Muscle of leg (tissue), 11 donors: ENCODE results near the gene FAM120B. TPM values are rescaled to one million over a fixed set of nuclear protein-coding genes. Genes with fewer than 3 reads are reported as not detected.

ENCODE experiments used
- DNase-seq: peaks from one replicate; pipeline ENCODE4 v3.0.0; 2013
- H3K27ac ChIP-seq: one replicate; pipeline ENCODE4 v1.5.1; 2013; ENCODE audit warnings: mild to moderate bottlenecking, low read length, control low read depth
- H3K27me3 ChIP-seq: one replicate; pipeline ENCODE4 v1.6.1; 2013; ENCODE audit warnings: low read length; ENCODE audit not compliant: control insufficient read depth, insufficient read depth
- H3K36me3 ChIP-seq: one replicate; pipeline ENCODE4 v1.6.1; 2013; ENCODE audit warnings: low read length; ENCODE audit not compliant: control insufficient read depth, insufficient read depth
- H3K4me1 ChIP-seq: one replicate; pipeline ENCODE4 v1.6.1; 2013; ENCODE audit warnings: low read length; ENCODE audit not compliant: control insufficient read depth, insufficient read depth
- H3K4me3 ChIP-seq: one replicate; pipeline ENCODE4 v1.5.1; 2013; ENCODE audit warnings: low read length, control low read depth
- H3K9me3 ChIP-seq: replicated peaks from 2 replicates; pipeline ENCODE4 v1.6.1; 2013; ENCODE audit warnings: low read depth, low read length; ENCODE audit not compliant: control insufficient read depth
- WGBS: methylation state at CpG from one replicate; pipeline ENCODE4 v1.1.5; 2013; ENCODE audit warnings: missing lambda C conversion rate; ENCODE audit not compliant: insufficient coverage; 5-methylcytosine and 5-hydroxymethylcytosine counted together
- polyA plus RNA-seq, 8 donors: library from polyadenylated mRNA; unstranded; fragments of 120-200 nt; gene quantifications; one replicate each; pipeline versions ENCODE4 v1.2.1 to v1.2.3, GENCODE V29; 2013; ENCODE audit warnings: inconsistent platforms in 1 of 8, low replicate concordance in 1 of 8; ENCODE audit not compliant: insufficient read length in 8 of 8, insufficient read depth in 1 of 8
- total RNA-seq: library from RNA; stranded (reverse); fragments of 120-200 nt; gene quantifications from one replicate; pipeline ENCODE4 v1.2.4, GENCODE V29; 2013

The FAM120B gene
- total and polyA plus RNA-seq, 9 donors = 19.6 to 29.7 (median 24.7) TPM

DNA sequence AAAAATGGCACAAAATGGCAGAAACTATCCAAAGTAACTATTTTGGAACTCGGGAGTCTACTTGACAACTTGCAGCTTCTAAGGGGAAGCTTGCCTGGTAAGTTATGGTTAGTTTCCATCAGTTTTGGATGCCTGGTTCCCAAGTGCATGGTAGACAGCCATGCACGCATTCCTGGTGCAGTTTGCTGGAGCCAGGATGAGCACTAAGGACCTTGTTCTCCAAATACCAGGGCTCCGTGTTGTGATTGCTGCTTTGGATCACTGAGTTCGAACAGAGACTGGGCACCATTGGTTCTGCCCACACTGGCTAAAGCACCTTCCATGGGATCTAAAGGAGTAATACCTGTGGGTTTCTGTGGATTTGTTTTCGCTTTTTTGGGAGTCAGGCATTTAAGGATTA, 103.7 kb downstream of the FAM120B start:
- WGBS = 100% methylated on average over 4 of the region's 5 CpGs
- Histone ChIP-seq H3K36me3 (peaks cover 16% of the 10 kb centered on the region), H3K9me3 (no peaks in the 10 kb centered on the region), H3K27ac (no peak overlapping the region), H3K27me3 (no peaks in the 10 kb centered on the region), H3K4me1 (peaks cover 4% of the 10 kb centered on the region), H3K4me3 (no peak overlapping the region)
- no peak for DNase-seq

DNA sequence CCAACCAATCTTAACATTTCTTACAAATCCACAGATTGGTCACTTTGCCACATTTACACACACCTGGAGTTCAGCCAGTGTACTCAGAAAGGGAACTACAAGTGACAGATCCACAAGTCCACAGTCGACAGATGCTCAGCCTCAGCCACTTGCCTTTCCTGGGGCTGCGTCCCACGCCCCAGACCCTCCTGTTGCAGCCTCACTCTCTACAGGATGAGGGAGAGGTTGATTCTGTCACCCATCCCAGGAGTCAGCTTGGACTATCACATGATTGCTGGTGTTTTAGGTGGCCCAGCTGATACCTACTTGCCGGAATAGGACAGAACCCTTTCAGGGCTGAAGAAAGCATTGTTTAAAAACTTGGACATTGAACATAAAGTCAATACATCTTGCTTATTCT, 108.8 kb downstream of the FAM120B start:
- no peak for DNase-seq
- Histone ChIP-seq H3K27ac (no peak overlapping the region), H3K36me3 (no peaks in the 10 kb centered on the region), H3K9me3 (no peaks in the 10 kb centered on the region), H3K4me3 (no peak overlapping the region), H3K27me3 (peaks cover 2% of the 10 kb centered on the region), H3K4me1 (peaks cover 2% of the 10 kb centered on the region)
- WGBS = 80% methylated on average over 1 of the region's 4 CpGs

DNA sequence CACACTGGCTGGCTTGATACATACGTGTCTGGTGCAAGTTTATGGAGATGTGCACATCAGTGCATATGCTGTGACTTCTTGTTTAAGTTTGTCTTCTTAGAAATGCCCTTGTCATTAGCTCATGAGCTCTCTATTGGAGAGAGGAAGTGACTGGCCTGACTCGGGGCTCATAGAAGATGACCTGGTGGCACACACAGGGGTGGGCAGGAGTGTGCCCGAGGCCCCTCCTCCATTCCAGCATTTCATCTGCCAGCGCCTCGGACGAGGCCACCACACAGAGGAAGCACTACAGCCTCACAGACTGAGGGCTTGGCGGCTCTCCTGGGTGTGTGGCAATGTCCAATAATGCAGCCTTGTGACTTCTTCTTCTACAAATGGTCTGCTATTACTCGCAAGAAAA, 109.7 kb downstream of the FAM120B start:
- Histone ChIP-seq H3K9me3 (no peaks in the 10 kb centered on the region), H3K4me3 (no peak overlapping the region), H3K4me1 (peaks cover 2% of the 10 kb centered on the region), H3K36me3 (no peaks in the 10 kb centered on the region), H3K27ac (no peak overlapping the region), H3K27me3 (peaks cover 2% of the 10 kb centered on the region)
- whole genome bisulfite sequencing = 68% methylated on average over 6 of the region's 8 CpGs
- DNase-seq = no peak

- WGBS = 100% methylated on average over 5 of the region's 10 CpGs
- Histone ChIP-seq H3K27ac (no peak overlapping the region), H3K36me3 (no peaks in the 10 kb centered on the region), H3K4me3 (no peak overlapping the region), H3K27me3 (peaks cover 2% of the 10 kb centered on the region), H3K9me3 (no peaks in the 10 kb centered on the region), H3K4me1 (peaks cover 2% of the 10 kb centered on the region)
- DNase-seq = no peak
Observed at GRCh38 chr6:170416959-170417606, 110.5 kb downstream of the FAM120B start.

DNA sequence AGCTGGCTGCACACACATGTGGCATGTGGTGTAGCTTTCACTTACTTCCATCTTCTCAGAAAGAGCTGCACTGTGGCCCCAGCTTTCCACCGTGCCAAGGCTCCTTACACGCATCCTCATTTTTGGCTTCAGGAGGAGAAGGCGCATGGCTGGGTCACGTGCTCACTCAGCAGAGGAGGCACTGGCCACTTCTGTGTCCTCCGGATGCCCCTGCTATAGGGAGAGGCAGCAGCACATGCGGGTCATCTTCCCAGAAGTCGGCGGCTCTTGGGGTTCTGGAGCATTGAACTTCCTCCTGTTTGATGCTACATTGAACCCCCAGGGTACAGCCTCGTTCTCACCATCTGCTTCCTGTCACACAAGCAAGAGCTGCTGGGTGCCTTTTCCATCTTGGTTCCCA, 111.3 kb downstream of the FAM120B start:
- Histone ChIP-seq H3K9me3 (no peaks in the 10 kb centered on the region), H3K36me3 (no peaks in the 10 kb centered on the region), H3K27ac (no peak overlapping the region), H3K4me3 (no peak overlapping the region), H3K4me1 (peaks cover 2% of the 10 kb centered on the region), H3K27me3 (peaks cover 2% of the 10 kb centered on the region)
- WGBS = 87% methylated on average over 9 of the region's 9 CpGs
- DNase-seq = no peak

DNA sequence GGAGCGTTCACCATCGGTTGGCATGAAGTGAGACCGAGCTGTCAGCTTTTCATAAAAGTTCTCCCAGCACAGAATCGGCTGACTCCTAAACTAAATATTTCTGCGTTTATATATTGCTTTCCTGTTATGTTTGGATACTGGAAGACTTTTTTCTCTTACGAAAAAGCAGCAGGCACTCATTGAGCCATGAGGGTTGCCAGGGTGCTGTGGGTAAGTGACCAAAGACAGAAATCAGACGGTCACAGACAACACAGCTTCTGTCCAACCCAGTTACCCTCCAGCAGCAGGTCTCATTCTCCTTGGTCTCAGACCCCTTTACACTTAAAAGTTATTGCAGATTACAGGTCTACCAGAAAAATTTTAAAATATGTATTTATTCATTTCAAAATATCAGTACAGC, 113.7 kb downstream of the FAM120B start:
- H3K36me3 ChIP-seq = no peaks in the 10 kb centered on the region
- peaks cover 7% of the 10 kb centered on the region for H3K27me3 ChIP-seq
- no peaks in the 10 kb centered on the region for H3K4me1 ChIP-seq
- whole genome bisulfite sequencing = no CpG with 5 or more reads among the region's 7 CpGs
- no peak overlapping the region for H3K27ac ChIP-seq
- no peaks in the 10 kb centered on the region for H3K9me3 ChIP-seq
- DNase-seq = no peak
- no peak overlapping the region for H3K4me3 ChIP-seq

- H3K27me3 ChIP-seq = peaks cover 7% of the 10 kb centered on the region
- H3K36me3 ChIP-seq = no peaks in the 10 kb centered on the region
- H3K27ac ChIP-seq = no peak overlapping the region
- H3K4me3 ChIP-seq = no peak overlapping the region
- 81% methylated on average over 28 of the region's 70 CpGs for WGBS
- no peak for DNase-seq
- H3K9me3 ChIP-seq = no peaks in the 10 kb centered on the region
- no peaks in the 10 kb centered on the region for H3K4me1 ChIP-seq
Observed at GRCh38 chr6:170420791-170421776, 114.5 kb downstream of the FAM120B start.

GRCh38 chr6:170421921-170422320, 115.4 kb downstream of the FAM120B start:
- no peak overlapping the region for H3K4me3 ChIP-seq
- no peaks in the 10 kb centered on the region for H3K9me3 ChIP-seq
- H3K36me3 ChIP-seq = no peaks in the 10 kb centered on the region
- H3K4me1 ChIP-seq = no peaks in the 10 kb centered on the region
- 84% methylated on average over 6 of the region's 10 CpGs for WGBS
- no peak overlapping the region for H3K27ac ChIP-seq
- peaks cover 7% of the 10 kb centered on the region for H3K27me3 ChIP-seq
- no peak for DNase-seq

GRCh38 chr6:170423030-170423429, 116.5 kb downstream of the FAM120B start:
- WGBS = 44% methylated on average over 23 of the region's 29 CpGs

GRCh38 chr6:170423814-170424603, 117.5 kb downstream of the FAM120B start:
- H3K27ac ChIP-seq = no peak overlapping the region
- DNase-seq = no peak
- 74% methylated on average over 17 of the region's 19 CpGs for WGBS

More at GRCh38 chr6:170423030-170423429, 116.5 kb downstream of the FAM120B start:
- Histone ChIP-seq H3K4me1 (no peaks in the 10 kb centered on the region), H3K27ac (no peak overlapping the region), H3K36me3 (no peaks in the 10 kb centered on the region), H3K9me3 (no peaks in the 10 kb centered on the region), H3K27me3 (peaks cover 7% of the 10 kb centered on the region), H3K4me3 (no peak overlapping the region)
- no peak for DNase-seq

More at GRCh38 chr6:170423814-170424603, 117.5 kb downstream of the FAM120B start:
- Histone ChIP-seq H3K27me3 (peaks cover 7% of the 10 kb centered on the region), H3K9me3 (no peaks in the 10 kb centered on the region), H3K4me3 (no peak overlapping the region), H3K4me1 (no peaks in the 10 kb centered on the region), H3K36me3 (no peaks in the 10 kb centered on the region)
